Left ventricle myocardium superior (tissue), 1 donor: ENCODE data around the gene GPR78. TPM values are rescaled to one million over a fixed set of nuclear protein-coding genes. Genes with fewer than 3 reads are reported as not detected.

Experiments used
- ATAC-seq: fragments of 200-7000 bp; cut with Tn5 transposase; one replicate; pipeline ENCODE4 v1.9.1; 2020; ENCODE audit warnings: mild to moderate bottlenecking, moderate library complexity
- DNase-seq: peaks from one replicate; pipeline ENCODE4 v3.0.0-alpha.2; 2020
- intact Hi-C: fragments of 100-400 bp; cut with micrococcal nuclease; formaldehyde crosslinking; loops from one replicate; pipeline ENCODE4 v1.11.0; 2022
- total RNA-seq: library from RNA; stranded (reverse); fragmentation: NEBNext Ultra II Directional; extraction: Animal tissue kit (Norgen Biotek cat#: 25700); gene quantifications from one replicate; pipeline ENCODE4 v1.2.1, GENCODE V29; 2021
- donor health status: DM: no; HTN: yes; CAD: no; lungs with severe emphysema.

Gene GPR78
- total RNA-seq, 1 donor from 2014 or later, result not detected

GRCh38 chr4:8544741-8545438 lies 35.3 kb upstream of the GPR78 start:
- ATAC-seq (no peak), DNase-seq (peak; percentile 31)
- intact Hi-C loops, result no loop called here

GRCh38 chr4:8545439-8545765 lies 34.8 kb upstream of the GPR78 start:
- ATAC-seq (no peak), DNase-seq (peak; percentile 13)
- intact Hi-C loops, result no loop called here

- intact Hi-C loops, result no loop called here
- DNase-seq, result peak; percentile 10
- ATAC-seq, result no peak
Observed at GRCh38 chr4:8546766-8547107, 33.5 kb upstream of the GPR78 start.

GRCh38 chr4:8547108-8547911 lies 32.9 kb upstream of the GPR78 start:
- DNase-seq (no peak), ATAC-seq (no peak)
- intact Hi-C loops, result no loop called here

GRCh38 chr4:8547912-8548730 lies 32.1 kb upstream of the GPR78 start:
- intact Hi-C loops, result no loop called here
- no peak for ATAC-seq
- no peak for DNase-seq

GRCh38 chr4:8548731-8549351 lies 31.4 kb upstream of the GPR78 start:
- intact Hi-C loops, result no loop called here
- DNase-seq, result no peak
- no peak for ATAC-seq

- ATAC-seq (no peak), DNase-seq (no peak)
- intact Hi-C loops, result no loop called here
Observed at GRCh38 chr4:8549352-8549931, 30.8 kb upstream of the GPR78 start.

GRCh38 chr4:8550691-8551090 lies 29.5 kb upstream of the GPR78 start:
- ATAC-seq (no peak), DNase-seq (no peak)
- intact Hi-C loops, result no loop called here

GRCh38 chr4:8552024-8552423 lies 28.2 kb upstream of the GPR78 start:
- no peak for ATAC-seq
- intact Hi-C loops, result no loop called here
- no peak for DNase-seq

GRCh38 chr4:8552581-8553205 lies 27.5 kb upstream of the GPR78 start:
- DNase-seq, result no peak
- intact Hi-C loops, result no loop called here
- ATAC-seq, result no peak

GRCh38 chr4:8553216-8553615 lies 27.0 kb upstream of the GPR78 start:
- intact Hi-C loops, result no loop called here
- DNase-seq (no peak), ATAC-seq (no peak)

GRCh38 chr4:8553991-8554405 lies 26.2 kb upstream of the GPR78 start:
- intact Hi-C loops, result no loop called here
- no peak for ATAC-seq
- no peak for DNase-seq

- no peak for DNase-seq
- ATAC-seq, result no peak
- intact Hi-C loops, result no loop called here
Observed at GRCh38 chr4:8554555-8555100, 25.6 kb upstream of the GPR78 start.

GRCh38 chr4:8555716-8556115 lies 24.5 kb upstream of the GPR78 start:
- intact Hi-C loops, result no loop called here
- ATAC-seq, result no peak
- DNase-seq, result no peak

GRCh38 chr4:8556341-8557150 lies 23.6 kb upstream of the GPR78 start:
- no peak for DNase-seq
- ATAC-seq, result no peak
- intact Hi-C loops, result no loop called here

- ATAC-seq (no peak), DNase-seq (no peak)
- intact Hi-C loops, result no loop called here
Observed at GRCh38 chr4:8557151-8558076, 22.8 kb upstream of the GPR78 start.
